Brain microvascular endothelial cell (primary cell): ENCODE results near the gene APLF.
"Not testable (repeated sequence)": the region's sequence is repeated elsewhere in the genome, so short reads cannot be mapped to it uniquely, and the experiment has no call there.

ENCODE experiments used
- DNase-seq: peaks from one replicate; pipeline ENCODE4 v3.0.0-alpha.2; 2020
- H3K27ac ChIP-seq: fragments of 250-450 bp; sonication (Bioruptor Pico); 2 replicates; pipeline ENCODE4 v1.5.1; 2020; ENCODE audit warnings: mild to moderate bottlenecking, moderate library complexity
- H3K27me3 ChIP-seq: fragments of 250-450 bp; sonication (Bioruptor Pico); replicated peaks from 2 replicates; pipeline ENCODE4 v1.5.1; 2020; ENCODE audit warnings: mild to moderate bottlenecking
- H3K36me3 ChIP-seq: fragments of 250-450 bp; sonication (Bioruptor Pico); replicated peaks from 2 replicates; pipeline ENCODE4 v1.5.1; 2020; ENCODE audit warnings: mild to moderate bottlenecking
- H3K4me3 ChIP-seq: 2 replicates; pipeline ENCODE4 v1.5.1; 2011; ENCODE audit warnings: low read depth, mild to moderate bottlenecking, control low read depth, low read length, moderate library complexity
- CTCF ChIP-seq: IDR thresholded peaks from 2 replicates; pipeline ENCODE4 v1.5.1; 2011; ENCODE audit warnings: low read depth, mild to moderate bottlenecking, moderate library complexity, low read length, control low read depth, inconsistent platforms; ENCODE audit errors: missing control alignments
- in situ Hi-C: cut with HindIII; loops from 2 replicates; pipeline ENCODE4 v1.10.0; 2017; ENCODE audit warnings: low sequenced_read_pairs, low pct_ligation_motif_present

APLF gene

DNA sequence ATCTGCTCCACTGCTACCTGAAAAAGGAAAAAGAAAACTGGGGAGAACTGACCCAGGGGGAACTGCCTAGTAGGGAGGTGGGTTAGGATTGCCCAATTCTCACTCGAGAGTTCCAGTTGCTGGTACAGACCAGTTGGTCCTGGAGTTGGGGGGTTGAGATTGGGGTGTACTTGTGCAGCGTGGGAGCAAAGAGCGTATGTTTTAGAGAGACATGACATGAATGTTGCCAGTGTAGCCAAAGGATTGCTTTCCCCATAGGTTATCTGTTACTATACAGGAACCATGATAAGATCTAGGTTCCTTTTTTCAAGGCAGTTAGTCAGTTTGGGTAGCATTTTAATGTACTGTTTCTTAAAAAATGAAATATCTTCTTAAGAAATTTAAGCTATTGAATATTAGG, 68.6 kb downstream of the APLF start:
- in situ Hi-C loops, result no loop called here
- DNase-seq, result no peak

GRCh38 chr2:68537011-68537410, 69.6 kb downstream of the APLF start:
- Histone ChIP-seq H3K36me3 (no peaks in the 10 kb centered on the region), H3K27ac (no peak overlapping the region), H3K27me3 (no peaks in the 10 kb centered on the region), H3K4me3 (no peak overlapping the region)
- in situ Hi-C loops, result no loop called here
- no peak for DNase-seq
- no peak for TF ChIP-seq CTCF

More for the DNA sequence above, 68.6 kb downstream of the APLF start:
- H3K27ac ChIP-seq, result no peak overlapping the region
- H3K36me3 ChIP-seq, result no peaks in the 10 kb centered on the region
- no peaks in the 10 kb centered on the region for H3K27me3 ChIP-seq
- TF ChIP-seq CTCF, result no peak
- no peak overlapping the region for H3K4me3 ChIP-seq

- Histone ChIP-seq H3K4me3 (no peak overlapping the region), H3K27me3 (no peaks in the 10 kb centered on the region), H3K36me3 (no peaks in the 10 kb centered on the region), H3K27ac (no peak overlapping the region)
- no peak for TF ChIP-seq CTCF
- in situ Hi-C loops, result no loop called here
- DNase-seq, result no peak
These were observed 70.4 kb downstream of the APLF start for GRCh38 chr2:68537809-68538208.

GRCh38 chr2:68544811-68545210, 77.4 kb downstream of the APLF start:
- in situ Hi-C loops, result no loop called here
- H3K4me3 ChIP-seq, result no peak overlapping the region
- TF ChIP-seq CTCF, result no peak

GRCh38 chr2:68548396-68548795, 81.0 kb downstream of the APLF start:
- Histone ChIP-seq H3K27me3 (no peaks in the 10 kb centered on the region), H3K4me3 (no peak overlapping the region), H3K36me3 (no peaks in the 10 kb centered on the region), H3K27ac (no peak overlapping the region)
- no peak for TF ChIP-seq CTCF
- in situ Hi-C loops, result no loop called here
- no peak for DNase-seq

More at GRCh38 chr2:68544811-68545210, 77.4 kb downstream of the APLF start:
- Histone ChIP-seq H3K27ac (no peak overlapping the region), H3K27me3 (no peaks in the 10 kb centered on the region), H3K36me3 (no peaks in the 10 kb centered on the region)
- DNase-seq, result no peak

DNA sequence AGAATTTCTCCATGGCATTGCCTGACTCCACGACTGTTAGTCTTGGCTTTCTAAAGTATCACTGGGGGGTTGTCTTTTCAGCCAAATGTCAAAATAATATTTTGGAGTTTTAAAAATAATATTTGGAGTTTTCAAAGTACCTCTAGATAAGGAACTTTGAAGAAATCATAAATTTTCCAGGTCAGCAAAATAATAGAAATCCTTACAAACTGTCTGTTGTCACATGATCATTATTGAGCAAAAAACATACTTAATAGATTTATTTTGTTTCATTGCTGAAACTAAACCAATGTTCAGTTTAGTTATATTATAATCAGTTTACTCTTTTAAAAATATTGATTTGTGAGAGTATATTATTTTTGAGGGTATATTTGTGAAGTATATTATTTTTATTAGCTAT, 85.7 kb downstream of the APLF start:
- no peak overlapping the region for H3K4me3 ChIP-seq
- no peak overlapping the region for H3K27ac ChIP-seq
- no peaks in the 10 kb centered on the region for H3K36me3 ChIP-seq
- TF ChIP-seq CTCF, result no peak
- no peak for DNase-seq
- in situ Hi-C loops, result no loop called here
- no peaks in the 10 kb centered on the region for H3K27me3 ChIP-seq

DNA sequence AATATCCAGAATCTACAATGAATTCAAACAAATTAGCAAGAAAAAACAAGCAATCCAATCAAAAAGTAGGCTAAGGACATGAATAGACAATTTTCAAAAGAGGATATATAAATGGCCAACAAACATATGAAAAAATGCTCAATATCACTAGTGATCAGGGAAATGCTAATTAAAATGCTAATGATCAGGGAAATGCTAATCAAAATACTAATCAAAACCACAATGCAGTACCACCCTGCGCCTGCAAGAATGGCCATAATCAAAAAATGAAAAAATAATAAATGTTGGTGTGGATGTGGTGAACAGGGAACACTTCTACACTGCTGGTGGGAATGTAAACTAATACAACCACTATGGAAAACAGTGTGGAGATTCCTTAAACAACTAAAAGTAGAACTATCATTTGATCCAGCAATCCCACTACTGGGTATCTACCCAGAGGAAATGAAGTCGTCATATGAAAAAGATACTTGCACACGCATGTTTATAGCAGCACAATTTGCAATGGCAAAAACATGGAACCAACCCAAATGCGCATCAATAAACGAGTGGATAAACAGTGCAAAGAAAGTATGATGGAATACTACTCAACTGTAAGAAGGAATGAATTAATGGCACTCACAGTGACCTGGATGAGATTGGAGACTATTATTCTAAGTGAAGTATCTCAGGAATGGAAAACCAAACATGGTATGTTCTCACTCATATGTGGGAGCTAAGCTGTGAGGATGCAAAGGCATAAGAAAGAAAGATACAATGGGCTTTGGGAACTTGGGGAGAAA, 88.2 kb downstream of the APLF start:
- DNase-seq, H3K36me3 ChIP-seq, H3K27ac ChIP-seq, in situ Hi-C loops, H3K4me3 ChIP-seq, H3K27me3 ChIP-seq: not testable (repeated sequence)
